ENCODE data around the gene ZNF546. TPM values are rescaled to one million over a fixed set of nuclear protein-coding genes. Genes with fewer than 3 reads are reported as not detected.

The ZNF546 gene
- total and polyA plus RNA-seq, 8 donors, result 0.29 to 9.3 (median 2.1) TPM

- Histone ChIP-seq H3K4me3 (no peak overlapping the region), H3K4me1 (no peaks in the 10 kb centered on the region), H3K27ac (no peak overlapping the region), H3K9me3 (peaks cover 0 to 44% (median 19%) of the 10 kb centered on the region in 4 donors), H3K27me3 (no peaks in the 10 kb centered on the region), H3K36me3 (peaks cover 0 to 16% (median 11%) of the 10 kb centered on the region in 4 donors)
- intact Hi-C loops (cut with DNase I; ENCODE audit: low total_unique reads), result no loop called here
- 91 to 100% (median 100%) methylated on average over 1 of the region's 1 CpG for WGBS, 5 donors
- TF ChIP-seq CTCF (IDR thresholded peaks at IDR 0.05) (no peak), POLR2AphosphoS5 (IDR thresholded peaks at IDR 0.05) (no peak), POLR2A (IDR thresholded peaks at IDR 0.05) (no peak), EP300 (IDR thresholded peaks at IDR 0.05) (no peak)
- no peak for DNase-seq
These were observed 9.3 kb upstream of the ZNF546 start for GRCh38 chr19:39987596-39987995.

GRCh38 chr19:39993605-39994004 is 3.3 kb upstream of the ZNF546 start:
- Histone ChIP-seq H3K27me3 (no peaks in the 10 kb centered on the region), H3K4me3 (no peak overlapping the region), H3K36me3 (peaks cover 0 to 7% (median 0%) of the 10 kb centered on the region in 4 donors), H3K27ac (no peak overlapping the region), H3K9me3 (peaks cover 0 to 8% (median 4%) of the 10 kb centered on the region in 4 donors), H3K4me1 (peaks cover 0 to 24% (median 20%) of the 10 kb centered on the region in 4 donors)
- intact Hi-C loops (cut with DNase I; ENCODE audit: low total_unique reads), result no loop called here
- no peak for DNase-seq
- TF ChIP-seq POLR2AphosphoS5 (IDR thresholded peaks at IDR 0.05) (no peak), POLR2A (IDR thresholded peaks at IDR 0.05) (no peak), CTCF (IDR thresholded peaks at IDR 0.05) (no peak), EP300 (IDR thresholded peaks at IDR 0.05) (no peak)
- 85 to 100% (median 98%) methylated on average over 1 of the region's 1 CpG for WGBS, 5 donors

GRCh38 chr19:39994361-39994760 is 2.5 kb upstream of the ZNF546 start:
- Histone ChIP-seq H3K4me3 (no peak overlapping the region), H3K9me3 (peaks cover 0 to 8% (median 4%) of the 10 kb centered on the region in 4 donors), H3K27me3 (no peaks in the 10 kb centered on the region), H3K27ac (no peak overlapping the region), H3K36me3 (peaks cover 0 to 13% (median 2%) of the 10 kb centered on the region in 4 donors), H3K4me1 (peaks cover 0 to 24% (median 20%) of the 10 kb centered on the region in 4 donors)
- intact Hi-C loops (cut with DNase I; ENCODE audit: low total_unique reads), result no loop called here
- DNase-seq, result no peak
- TF ChIP-seq POLR2AphosphoS5 (IDR thresholded peaks at IDR 0.05) (no peak), EP300 (IDR thresholded peaks at IDR 0.05) (no peak), CTCF (IDR thresholded peaks at IDR 0.05) (no peak), POLR2A (IDR thresholded peaks at IDR 0.05) (no peak)

GRCh38 chr19:39995794-39996193 is 1.1 kb upstream of the ZNF546 start:
- WGBS, 5 donors, result 57 to 68% (median 67%) methylated on average over 1 of the region's 1 CpG

More at GRCh38 chr19:39995794-39996193, 1.1 kb upstream of the ZNF546 start:
- Histone ChIP-seq H3K27me3 (no peaks in the 10 kb centered on the region), H3K4me1 (peaks cover 0 to 24% (median 20%) of the 10 kb centered on the region in 4 donors), H3K4me3 (peak overlapping the region; percentile 56 to 82 (median 70)), H3K27ac (peak overlapping the region in 2 of 5 donors; percentile 89 to 91), H3K9me3 (peaks cover 0 to 8% (median 4%) of the 10 kb centered on the region in 4 donors), H3K36me3 (peaks cover 0 to 22% (median 2%) of the 10 kb centered on the region in 4 donors)
- intact Hi-C loops (cut with DNase I; ENCODE audit: low total_unique reads), result no loop called here
- no peak for TF ChIP-seq POLR2A (IDR thresholded peaks at IDR 0.05)
- no peak for TF ChIP-seq CTCF (IDR thresholded peaks at IDR 0.05)
- no peak for TF ChIP-seq EP300 (IDR thresholded peaks at IDR 0.05)
- TF ChIP-seq POLR2AphosphoS5 (IDR thresholded peaks at IDR 0.05), result no peak
- no peak for DNase-seq

Data from stomach (tissue), 9 donors.